GM21737 (cell line): Measurements from ENCODE around the gene GOLIM4.
"Not testable (repeated sequence)": the region's sequence is repeated elsewhere in the genome, so short reads cannot be mapped to it uniquely, and the experiment has no call there.

Experiments
- ATAC-seq: cut with Tn5 transposase; IDR thresholded peaks from one replicate; pipeline ENCODE4 v1.9.1; 2021; ENCODE audit warnings: mild to moderate bottlenecking, moderate library complexity; ENCODE audit not compliant: unreplicated experiment

GOLIM4 gene

DNA sequence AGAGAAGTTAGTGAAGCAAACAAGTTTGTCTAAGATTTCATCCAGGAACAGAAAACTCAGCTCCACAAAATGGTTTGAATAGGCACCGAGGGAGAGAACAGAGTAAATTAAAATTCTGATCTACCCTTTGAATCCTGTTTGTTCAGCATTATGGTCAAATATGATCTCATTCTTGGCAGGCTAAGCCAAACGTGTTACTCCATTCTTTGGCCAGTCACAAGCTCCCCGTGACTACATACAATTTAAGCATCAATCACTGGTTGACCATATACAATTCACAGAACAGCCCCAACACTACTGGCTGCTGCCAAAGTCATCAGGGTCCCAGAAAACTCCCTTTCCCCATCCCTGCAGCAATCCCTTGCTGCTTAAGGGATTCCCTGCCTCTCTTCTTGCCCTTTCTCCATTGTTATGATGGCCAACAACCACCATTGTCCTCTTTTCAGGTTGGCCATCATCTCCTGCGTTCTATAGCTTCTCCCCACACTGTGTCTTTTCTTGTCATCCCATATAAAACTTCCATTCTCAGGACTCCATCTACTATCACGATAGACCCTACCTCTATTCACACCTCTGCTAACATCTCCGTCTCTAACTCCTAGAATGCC, 46.3 kb downstream of the GOLIM4 start:
- no peak for ATAC-seq

DNA sequence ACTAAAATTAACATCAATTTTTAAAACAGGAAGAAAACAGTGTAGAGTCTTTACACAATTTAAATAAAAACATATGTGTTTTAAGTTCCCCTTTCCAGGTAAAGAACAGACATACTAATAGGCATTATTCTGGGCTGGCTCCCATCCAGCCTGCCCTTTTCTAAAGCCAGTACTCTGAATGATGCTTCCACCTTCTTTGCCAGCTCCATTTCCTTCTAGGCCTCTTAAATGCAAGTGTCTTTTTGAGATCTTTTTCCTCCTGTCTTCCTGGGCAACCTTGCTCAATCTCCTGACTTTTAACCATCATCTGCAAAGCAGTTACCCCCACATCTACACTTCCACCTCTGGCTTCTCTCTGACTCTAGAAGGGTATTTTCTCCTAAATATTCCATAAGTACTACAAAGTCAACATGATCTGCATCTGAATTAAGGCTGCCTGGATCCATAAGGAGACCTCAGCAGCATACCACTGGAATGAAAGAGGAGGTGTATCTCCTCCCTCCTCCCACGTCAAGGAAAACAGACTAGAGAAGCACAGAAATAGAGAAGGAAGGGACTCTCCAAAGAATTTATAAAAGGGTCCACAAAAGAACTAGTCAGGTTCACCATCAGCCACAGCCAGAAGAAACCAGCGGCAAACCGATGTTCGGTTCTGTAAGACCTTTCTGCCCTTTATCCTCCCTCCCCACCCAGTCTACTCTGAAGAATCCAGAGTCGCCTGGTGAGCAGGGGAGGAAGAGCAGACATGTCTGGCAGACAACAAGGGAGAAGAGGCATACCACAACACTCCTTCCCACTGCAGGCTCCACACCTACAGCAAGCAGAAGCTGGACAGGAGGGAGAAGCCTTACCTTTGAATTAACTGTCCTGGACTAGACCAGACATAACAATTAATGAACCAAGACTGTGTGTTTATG, 47.1 kb downstream of the GOLIM4 start:
- ATAC-seq, result no peak

DNA sequence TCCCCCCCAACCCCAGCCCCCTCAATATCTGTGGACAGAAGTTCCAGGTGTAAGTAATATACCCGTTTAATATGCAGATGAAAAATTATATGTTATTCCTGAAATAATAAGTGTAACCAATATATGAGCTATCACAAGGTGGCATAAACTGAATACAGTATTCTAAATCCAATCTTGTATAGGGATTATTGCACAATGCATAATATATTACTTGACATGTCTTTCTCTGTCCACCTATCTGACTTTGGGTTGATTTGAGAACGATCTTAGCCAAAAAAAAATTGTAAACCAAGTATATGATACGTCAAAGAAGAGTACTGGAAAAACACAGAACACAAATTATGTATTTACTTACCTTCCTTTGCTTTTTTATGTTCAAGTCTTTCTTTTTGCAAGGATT, 47.8 kb downstream of the GOLIM4 start:
- no peak for ATAC-seq

DNA sequence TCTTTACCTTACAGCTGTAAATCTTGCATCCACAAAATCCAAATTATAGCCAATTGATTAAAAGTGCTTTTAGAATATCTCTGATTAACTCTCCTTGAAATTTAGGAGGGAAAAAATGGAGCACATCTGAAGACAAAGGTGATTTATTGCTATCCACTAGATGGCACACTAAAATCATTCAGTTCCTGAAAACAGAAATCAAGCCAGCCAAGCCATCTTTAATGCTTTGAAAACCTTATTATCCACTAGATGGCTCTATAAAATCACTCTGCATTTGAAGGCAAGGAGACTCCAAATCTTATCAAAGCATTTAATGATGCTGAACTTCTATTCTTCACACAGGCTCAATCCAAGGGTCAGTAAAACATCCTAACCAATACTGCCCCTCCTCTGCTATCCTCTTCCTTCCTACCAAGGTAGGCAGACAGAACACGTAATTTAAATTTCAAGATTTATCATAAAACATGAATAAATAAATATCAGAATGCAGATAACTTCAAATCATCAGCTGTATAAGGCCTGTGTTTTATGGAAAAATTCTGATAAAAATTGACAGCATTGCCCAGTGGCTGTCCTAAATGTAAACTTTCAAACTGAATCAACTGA, 48.4 kb downstream of the GOLIM4 start:
- peak; percentile 69 for ATAC-seq

DNA sequence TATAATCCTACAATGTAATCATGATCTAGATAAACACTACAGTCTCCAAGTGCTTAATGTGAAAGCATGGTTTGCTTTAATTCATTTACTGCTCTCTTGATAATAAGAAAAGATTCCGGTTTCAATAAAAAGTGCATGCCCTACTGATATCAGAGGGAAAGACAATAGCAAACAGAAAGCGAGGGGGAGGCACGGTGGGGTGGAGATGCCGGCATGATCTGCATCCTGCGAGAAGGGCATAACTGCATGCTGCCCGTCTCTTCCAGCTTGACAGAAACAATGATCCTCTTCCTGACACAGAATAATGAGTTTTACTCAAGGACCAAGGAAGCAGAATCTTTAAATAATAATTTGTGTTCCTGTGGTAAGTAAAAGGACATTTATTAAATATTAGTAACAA, 51.7 kb downstream of the GOLIM4 start:
- no peak for ATAC-seq

DNA sequence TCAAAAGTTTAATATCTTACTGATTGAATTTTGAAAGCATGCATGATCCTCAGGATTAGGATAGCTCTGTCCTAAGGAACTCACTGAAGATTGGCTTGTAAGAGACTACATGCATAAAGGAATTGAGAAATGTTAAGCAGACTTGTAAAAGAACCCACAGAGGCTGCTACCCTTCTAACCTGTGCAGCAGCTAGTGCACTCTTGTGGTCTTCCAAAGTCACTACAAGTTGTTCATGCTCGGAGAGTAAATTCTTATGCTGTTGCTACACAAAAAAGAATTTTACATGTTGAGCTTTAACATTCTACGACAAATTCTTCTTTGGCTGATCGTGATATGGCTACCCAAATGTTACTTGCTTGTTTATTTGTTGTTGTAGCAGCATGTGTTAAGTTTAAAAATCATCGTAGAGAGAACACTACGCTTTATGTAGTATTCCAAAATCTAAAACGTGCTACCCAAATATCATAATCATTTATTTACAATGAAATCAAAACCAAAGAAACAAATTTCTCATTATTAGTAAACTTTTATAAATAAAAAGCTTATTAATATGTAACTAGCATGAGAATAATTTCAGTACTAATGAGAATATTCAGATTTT, 55.0 kb downstream of the GOLIM4 start:
- ATAC-seq, result peak; percentile 59

DNA sequence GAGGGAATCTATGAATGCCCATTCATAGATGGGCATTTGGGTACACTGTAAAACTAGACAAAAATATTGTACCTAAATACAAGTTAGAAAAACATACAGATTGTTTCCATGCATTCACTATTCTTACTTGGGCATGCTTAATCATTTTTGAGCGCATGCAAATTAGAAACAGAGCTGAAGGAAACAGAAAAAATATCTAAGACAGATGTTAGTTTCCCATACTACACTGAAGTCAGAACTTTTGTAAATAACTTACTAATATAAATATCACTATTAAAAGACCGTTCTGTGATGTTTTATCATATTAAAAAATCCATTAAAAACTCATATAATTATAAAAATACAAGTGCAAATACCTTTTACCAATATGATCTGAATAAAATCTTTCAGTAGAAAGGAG, 58.7 kb downstream of the GOLIM4 start:
- no peak for ATAC-seq

DNA sequence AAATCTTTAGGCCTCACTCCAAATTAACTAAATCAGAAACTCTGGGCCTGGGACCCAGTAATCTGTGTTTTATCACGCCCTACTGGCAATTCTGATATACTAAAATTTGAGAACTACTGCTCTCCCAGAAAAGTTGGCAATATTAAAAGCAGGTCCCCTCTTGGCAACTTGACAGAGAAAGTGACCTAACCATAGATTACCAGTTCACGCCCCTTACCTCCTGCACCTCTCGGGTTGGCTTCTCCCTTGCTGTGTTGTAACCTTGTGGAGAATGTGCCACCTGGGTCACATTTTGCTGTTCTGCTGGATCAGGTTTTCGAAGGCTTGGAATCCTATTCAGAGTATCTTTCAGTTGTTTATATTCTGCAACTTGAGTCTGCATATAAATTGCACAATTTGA, 59.1 kb downstream of the GOLIM4 start:
- no peak for ATAC-seq

DNA sequence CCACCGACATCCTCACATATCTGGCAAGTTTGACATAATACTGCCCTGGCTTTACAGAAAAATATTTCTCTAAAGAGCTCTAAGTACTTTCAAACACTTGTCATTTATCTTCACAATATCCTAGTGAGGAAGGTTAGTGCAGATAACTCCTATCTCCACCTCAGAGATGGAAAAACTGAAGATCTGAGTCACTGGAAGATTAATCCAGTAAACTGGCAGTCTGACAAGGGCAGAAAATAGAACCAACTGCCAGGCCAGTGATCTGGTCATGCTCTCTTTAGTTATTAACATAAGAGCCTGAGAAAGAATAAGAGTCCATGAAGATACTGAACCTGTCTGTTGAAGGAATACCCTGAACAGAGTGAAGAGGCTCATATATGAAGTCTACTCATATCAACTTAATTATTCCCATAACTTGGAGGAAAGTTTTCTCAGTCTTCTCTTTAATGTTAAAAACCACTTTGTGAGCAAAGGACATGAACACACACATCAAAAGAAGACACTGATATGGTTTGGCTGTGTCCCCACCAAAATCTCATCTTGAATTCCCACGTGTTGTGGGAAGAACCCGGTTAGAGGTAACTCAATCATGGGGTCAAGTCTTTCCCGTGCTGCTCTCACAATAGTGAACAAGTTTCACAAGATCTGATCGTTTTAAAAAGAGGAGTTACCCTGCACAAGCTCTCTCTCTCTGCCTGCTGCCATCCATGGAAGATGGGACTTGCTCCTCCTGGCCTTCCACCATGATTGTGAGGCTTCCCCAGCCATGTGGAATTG, 61.4 kb downstream of the GOLIM4 start:
- no peak for ATAC-seq

DNA sequence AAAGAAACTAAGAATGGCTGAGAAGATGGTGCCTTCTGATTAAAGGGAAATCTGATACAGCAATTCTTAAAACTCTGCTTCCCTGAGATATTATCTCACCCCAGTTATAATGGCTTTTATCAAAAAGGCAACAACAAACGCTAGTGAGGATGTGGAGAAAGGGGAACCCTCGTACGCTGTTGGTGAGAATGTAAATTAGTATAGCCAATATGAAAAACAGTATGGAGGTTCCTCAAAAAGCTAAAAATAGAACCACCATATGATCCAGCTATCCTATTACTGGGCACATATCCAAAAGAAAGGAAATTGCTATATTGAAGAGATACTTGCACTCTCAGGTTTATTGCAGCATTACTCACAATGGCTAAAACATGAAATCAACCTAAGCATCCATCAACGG, 65.1 kb downstream of the GOLIM4 start:
- ATAC-seq, result no peak

DNA sequence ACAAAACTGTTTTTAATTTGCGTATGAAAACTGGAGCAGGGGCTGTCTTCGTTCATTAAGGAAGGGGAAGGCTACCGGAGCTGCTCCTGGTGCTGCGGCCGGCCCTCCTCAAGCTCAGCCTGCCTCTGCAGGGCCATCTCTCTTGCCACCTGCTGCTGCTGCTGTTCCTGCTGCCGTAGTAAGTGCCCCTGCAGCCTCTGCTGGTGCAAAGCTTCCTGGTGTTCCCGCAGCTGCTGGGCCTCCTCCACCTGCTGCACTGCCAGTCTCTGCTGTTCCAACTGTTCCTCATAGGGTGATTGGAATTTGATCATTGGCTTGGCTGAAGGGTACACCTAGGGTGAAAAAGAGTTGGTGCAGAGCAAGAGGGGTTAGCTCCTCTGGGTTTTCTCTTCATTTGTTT, 66.0 kb downstream of the GOLIM4 start:
- ATAC-seq, result no peak

DNA sequence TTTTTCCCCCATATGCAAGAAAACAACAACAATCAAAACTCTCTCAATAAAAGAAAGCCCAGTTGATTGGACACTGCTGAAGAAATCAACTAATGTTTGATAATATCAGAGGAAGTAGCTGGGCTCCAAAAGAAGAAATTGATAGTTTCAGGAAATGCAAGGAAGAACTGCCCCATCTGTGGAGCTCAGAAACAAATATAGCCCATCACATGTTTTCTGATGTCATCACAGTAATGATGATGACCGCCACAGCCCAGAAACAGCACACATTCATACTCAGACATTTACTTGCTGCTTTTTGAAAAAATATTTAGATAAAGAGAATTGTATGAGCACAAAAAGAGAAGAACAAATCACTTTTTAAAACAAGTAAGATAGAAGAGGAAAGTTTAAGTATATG, 67.6 kb downstream of the GOLIM4 start:
- ATAC-seq, result no peak

DNA sequence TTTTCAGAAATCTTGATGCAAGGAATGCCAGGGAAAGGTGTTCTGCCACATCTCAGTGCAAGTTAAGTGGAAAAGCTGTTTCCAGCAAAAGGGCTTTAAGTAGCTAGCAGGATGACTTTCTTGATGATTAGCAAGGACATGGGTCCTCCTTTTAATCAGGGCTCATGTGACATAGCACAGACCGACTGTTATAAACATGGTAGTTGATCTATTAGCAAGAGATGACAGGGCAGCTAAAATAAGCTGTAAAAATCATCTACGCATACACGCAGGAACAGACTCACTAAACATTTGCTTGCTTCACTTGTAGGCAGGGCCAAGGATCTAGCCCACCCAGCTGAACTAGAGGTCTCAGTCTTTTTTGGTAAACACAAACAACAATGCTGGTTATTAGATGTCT, 69.0 kb downstream of the GOLIM4 start:
- ATAC-seq, result no peak

DNA sequence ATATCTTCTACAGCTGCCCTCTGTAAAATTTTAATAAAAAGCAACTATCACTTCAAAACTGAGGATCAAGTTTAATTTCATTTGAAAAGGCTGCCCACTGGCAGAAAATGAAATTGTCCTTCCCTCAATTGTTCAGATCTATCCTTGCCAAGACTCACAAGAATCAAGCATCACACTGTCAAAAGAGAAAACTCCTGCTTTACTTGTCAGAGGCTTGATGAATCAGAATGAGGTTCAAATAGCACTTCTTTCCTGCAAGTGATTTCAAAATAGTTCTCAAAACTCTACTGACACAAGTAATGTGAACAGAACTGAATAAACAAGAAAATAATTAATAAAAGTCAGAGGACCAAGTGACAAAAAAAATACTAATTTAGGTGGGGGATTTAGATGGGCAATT, 70.6 kb downstream of the GOLIM4 start:
- ATAC-seq, result no peak

DNA sequence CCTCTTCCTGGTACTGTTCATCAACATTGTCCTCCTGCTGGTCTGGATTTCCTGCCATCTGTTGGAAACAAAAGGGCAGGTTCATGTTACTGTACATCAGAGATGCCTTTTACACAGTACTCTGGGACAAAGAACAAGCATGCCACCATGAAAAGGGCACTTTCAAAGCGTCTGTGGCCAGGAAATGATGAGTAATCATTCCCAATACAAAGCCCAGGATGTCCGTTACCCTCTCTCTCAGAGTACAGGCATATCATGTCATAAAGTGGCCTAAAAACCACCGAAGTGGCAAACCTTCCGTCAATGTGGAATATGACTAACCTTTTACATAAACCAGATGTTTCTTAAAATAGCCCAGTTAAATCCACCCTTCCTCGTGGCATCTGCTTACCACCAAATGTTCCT, 71.2 kb downstream of the GOLIM4 start:
- ATAC-seq, result peak; percentile 62

DNA sequence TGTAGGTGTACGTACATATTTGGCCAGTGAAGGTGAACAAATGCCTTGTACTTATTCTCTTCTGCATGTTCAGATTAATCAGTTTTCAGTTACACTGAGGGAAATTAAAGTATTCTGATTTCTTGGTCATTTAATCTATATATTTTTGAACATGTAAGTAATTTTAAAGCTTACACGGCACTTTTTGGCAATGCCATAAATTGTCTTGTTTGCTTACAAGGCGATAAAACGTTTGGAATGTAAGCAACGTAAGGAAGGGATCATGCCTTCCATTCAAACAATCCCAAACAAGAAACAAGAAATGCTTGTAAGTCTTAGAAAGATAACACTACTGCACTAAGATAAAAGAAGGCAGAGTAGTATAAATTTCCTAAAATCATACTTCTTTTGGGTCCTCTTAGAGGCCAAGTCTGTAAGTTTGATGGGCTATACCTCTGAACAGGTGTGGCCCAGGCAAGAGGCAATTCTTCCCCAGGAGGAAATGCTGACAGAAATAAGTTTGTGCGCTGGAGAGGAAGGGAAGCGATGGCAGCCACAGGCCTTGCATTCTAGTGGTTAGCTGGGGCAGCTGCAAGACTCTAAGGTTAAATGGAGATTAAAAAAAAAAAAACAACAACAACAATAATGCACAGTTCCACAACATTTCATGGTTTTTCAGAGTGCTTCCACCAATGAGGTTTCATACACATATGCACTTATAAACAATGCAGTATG, 73.8 kb downstream of the GOLIM4 start:
- ATAC-seq, result no peak

DNA sequence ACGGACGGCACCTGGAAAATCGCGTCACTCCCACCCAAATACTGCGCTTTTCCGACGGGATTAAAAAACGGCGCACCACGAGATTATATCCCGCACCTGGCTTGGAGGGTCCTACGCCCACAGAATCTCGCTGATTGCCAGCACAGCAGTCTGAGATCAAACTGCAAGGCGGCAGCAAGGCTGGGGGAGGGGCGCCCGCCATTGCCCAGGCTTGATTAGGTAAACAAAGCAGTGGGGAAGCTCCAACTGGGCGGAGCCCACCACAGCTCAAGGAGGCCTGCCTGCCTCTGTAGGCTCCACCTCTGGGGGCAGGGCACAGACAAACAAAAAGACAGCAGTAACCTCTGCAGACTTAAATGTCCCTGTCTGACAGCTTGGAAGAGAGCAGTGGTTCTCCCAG, 84.4 kb downstream of the GOLIM4 start:
- ATAC-seq, result not testable (repeated sequence)

DNA sequence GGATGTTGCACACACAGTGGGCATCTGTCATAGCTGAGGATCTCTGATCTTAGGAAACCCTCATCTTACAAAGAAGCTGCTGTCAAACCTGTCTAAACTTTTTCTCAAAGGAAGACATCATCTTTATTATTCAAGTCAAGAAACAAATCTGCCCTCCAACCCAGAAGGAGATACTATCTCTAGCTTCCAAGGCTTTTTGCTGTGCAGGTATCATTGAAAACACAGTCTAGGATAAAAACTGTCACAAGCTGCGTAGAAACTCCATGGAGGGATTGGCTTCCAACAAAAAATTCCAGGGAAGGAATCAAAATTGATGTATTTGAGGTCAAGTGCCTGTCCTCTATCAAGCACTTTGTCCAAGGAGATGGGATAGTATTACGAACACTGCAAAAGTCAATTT, 89.1 kb downstream of the GOLIM4 start:
- ATAC-seq, result no peak

DNA sequence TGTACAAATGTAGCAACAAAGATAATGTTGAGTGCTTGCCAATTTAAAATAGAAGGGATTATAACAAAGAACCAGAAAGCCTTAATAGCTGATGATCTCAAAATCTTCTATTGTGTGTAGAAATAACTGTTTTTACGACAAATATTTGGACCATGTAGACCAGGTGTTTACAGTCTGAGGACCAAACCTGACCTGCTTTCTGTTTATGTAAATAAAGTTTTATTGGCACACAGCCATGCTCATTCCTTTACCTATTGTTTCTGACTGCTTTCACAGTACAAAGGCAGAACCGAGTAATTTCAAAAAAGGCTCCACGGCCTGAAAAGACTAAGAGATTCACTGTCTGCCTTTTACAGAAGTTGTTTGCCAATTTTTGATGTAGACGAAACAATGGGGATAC, 91.8 kb downstream of the GOLIM4 start:
- no peak for ATAC-seq

DNA sequence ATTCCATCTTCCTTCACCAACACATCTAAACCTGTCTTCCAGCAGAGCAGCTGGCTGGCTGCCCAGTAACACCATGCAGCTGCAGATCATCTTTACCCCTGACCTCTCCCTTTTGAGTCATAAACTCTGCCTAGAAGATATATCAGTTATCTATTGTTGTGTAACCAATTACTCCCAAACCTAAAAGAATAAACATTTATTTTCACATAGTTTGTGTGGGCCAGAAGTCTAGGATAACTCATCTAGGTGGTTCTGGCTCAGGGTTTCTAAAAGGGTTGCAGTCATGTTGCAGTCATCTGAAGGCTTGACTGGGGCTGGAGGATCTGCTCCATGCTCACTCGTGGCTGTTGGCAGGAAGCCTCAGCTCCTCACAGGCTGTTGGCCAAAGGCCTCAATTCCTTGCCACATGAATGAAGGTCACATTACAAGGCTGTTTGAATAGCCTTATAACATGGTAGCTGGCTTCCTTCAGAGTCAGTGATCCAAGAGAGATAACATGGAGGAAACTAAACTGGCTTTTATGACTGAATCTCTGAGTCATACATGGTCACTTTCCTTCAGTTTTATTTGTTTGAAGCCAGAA, 92.8 kb downstream of the GOLIM4 start:
- ATAC-seq, result no peak
